ENCODE data around the gene KLF6.
A peak's percentile ranks its signal among the peaks of the same experiment; 100 is the strongest.

The KLF6 gene

GRCh38 chr10:3774814-3775695 is 10.0 kb downstream of the KLF6 start:
- Histone ChIP-seq H3K27me3 (ENCODE audit: control insufficient read depth in 2 of 2, insufficient read depth in 2 of 2, low read length in 2 of 2) (no peaks in the 10 kb centered on the region), H3K27ac (ENCODE audit: low read depth in 2 of 2, low read length in 2 of 2) (peak overlapping the region; percentile 71 to 74), H3K4me3 (ENCODE audit: low read length in 2 of 2) (no peak overlapping the region), H3K9ac (ENCODE audit: low read depth in 1 of 2, low read length in 2 of 2) (peak overlapping the region in 1 of 2 donors; percentile 45), H3K36me3 (ENCODE audit: control insufficient read depth in 2 of 2, insufficient read depth in 2 of 2, low read length in 2 of 2) (peaks cover 40 to 41% of the 10 kb centered on the region in 2 donors), H3K4me1 (ENCODE audit: control insufficient read depth in 2 of 2, insufficient read depth in 2 of 2, low read length in 2 of 2) (peaks cover 31 to 47% of the 10 kb centered on the region in 2 donors), H3K9me3 (ENCODE audit: control insufficient read depth in 2 of 2, low read length in 2 of 2) (no peaks in the 10 kb centered on the region)

DNA sequence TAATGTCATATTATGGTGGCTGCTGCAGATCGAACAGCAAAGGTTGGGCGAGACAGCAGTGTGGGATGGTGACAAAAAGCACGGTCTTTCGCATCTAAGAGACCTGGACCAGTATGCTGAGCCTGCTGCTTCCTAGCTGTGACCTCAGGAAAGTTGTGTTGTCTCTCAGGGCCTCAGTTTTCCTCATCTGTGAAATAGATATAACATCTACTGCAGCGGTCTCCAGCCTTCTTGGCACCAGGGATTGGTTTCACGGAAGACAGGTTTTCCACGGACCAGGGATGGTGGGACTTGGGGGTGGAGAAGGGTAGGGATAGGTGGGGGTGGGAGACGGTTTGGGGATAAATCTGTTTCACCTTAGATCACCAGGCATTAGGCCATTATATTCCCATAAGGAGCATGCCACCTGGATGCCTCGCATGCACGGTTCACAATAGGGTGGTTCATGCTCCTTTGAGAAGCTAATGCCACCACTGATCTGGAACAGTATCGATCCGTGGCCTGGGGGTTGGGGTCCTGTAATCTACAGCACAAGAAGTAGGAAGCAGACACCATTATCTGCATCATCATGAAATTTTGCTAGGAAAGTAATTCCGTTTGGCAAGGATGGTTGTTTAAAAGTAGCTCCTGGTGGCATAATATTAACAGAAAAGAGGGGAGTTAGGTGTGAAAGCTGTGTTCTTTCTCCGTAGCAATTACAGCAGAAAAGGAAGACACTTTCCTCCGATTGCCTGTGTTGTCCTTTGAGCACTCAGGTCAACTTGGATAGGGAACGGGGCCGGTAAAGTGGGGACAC is 10.8 kb downstream of the KLF6 start:
- H3K27ac ChIP-seq (ENCODE audit: low read depth in 2 of 2, low read length in 2 of 2) = peak overlapping the region in 1 of 2 donors; percentile 74
- no peak overlapping the region for H3K9ac ChIP-seq (ENCODE audit: low read depth in 1 of 2, low read length in 2 of 2)
- H3K4me1 ChIP-seq (ENCODE audit: control insufficient read depth in 2 of 2, insufficient read depth in 2 of 2, low read length in 2 of 2) = peaks cover 23 to 39% of the 10 kb centered on the region in 2 donors
- H3K9me3 ChIP-seq (ENCODE audit: control insufficient read depth in 2 of 2, low read length in 2 of 2) = no peaks in the 10 kb centered on the region
- no peaks in the 10 kb centered on the region for H3K27me3 ChIP-seq (ENCODE audit: control insufficient read depth in 2 of 2, insufficient read depth in 2 of 2, low read length in 2 of 2)
- H3K36me3 ChIP-seq (ENCODE audit: control insufficient read depth in 2 of 2, insufficient read depth in 2 of 2, low read length in 2 of 2) = peaks cover 32% of the 10 kb centered on the region in 2 donors
- H3K4me3 ChIP-seq (ENCODE audit: low read length in 2 of 2) = no peak overlapping the region

- Histone ChIP-seq H3K4me3 (ENCODE audit: low read length in 2 of 2) (no peak overlapping the region), H3K4me1 (ENCODE audit: control insufficient read depth in 2 of 2, insufficient read depth in 2 of 2, low read length in 2 of 2) (peaks cover 20 to 32% of the 10 kb centered on the region in 2 donors), H3K9ac (ENCODE audit: low read depth in 1 of 2, low read length in 2 of 2) (no peak overlapping the region), H3K27ac (ENCODE audit: low read depth in 2 of 2, low read length in 2 of 2) (no peak overlapping the region), H3K9me3 (ENCODE audit: control insufficient read depth in 2 of 2, low read length in 2 of 2) (no peaks in the 10 kb centered on the region), H3K27me3 (ENCODE audit: control insufficient read depth in 2 of 2, insufficient read depth in 2 of 2, low read length in 2 of 2) (no peaks in the 10 kb centered on the region), H3K36me3 (ENCODE audit: control insufficient read depth in 2 of 2, insufficient read depth in 2 of 2, low read length in 2 of 2) (peaks cover 25 to 26% of the 10 kb centered on the region in 2 donors)
Observed at GRCh38 chr10:3773460-3774017, 11.5 kb downstream of the KLF6 start.

DNA sequence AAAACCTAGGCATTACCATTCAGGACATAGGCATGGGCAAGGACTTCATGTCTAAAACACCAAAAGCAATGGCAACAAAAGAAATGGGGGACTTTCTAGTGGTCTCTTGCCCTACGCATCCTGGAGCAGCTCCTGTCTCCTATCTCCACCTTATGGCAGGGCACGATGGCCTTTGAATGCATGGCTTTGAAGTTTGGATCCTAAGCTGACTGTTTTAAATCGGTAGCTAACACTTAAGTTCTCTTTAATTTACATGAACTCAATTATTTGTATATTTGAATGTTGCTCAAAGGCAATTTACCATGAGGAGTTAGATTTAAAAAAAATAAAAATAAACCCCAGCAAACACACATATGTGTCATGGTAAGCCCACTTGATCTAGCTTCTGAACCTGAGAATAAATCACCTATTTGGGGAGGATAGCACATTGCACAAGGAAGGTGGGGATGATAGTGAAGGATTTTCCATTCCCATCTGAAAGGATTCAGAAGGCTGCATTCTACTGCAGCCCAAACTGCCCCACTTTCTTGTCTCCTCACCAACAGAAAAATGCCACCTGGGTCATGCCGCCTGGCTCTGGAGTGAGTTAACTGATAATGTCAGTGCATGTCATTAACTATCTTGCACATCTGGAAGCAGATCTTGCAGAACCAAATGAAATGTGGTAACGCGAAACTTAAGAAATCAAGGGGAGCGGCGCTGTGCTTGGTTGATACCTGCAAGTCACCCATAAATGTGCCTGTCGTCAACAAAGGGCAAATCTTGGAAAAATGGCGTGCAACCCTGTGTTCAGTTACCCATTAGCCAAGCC is 12.4 kb downstream of the KLF6 start:
- Histone ChIP-seq H3K27me3 (ENCODE audit: control insufficient read depth in 2 of 2, insufficient read depth in 2 of 2, low read length in 2 of 2) (no peaks in the 10 kb centered on the region), H3K27ac (ENCODE audit: low read depth in 2 of 2, low read length in 2 of 2) (no peak overlapping the region), H3K36me3 (ENCODE audit: control insufficient read depth in 2 of 2, insufficient read depth in 2 of 2, low read length in 2 of 2) (peaks cover 16 to 17% of the 10 kb centered on the region in 2 donors), H3K9me3 (ENCODE audit: control insufficient read depth in 2 of 2, low read length in 2 of 2) (no peaks in the 10 kb centered on the region), H3K4me3 (ENCODE audit: low read length in 2 of 2) (no peak overlapping the region), H3K9ac (ENCODE audit: low read depth in 1 of 2, low read length in 2 of 2) (no peak overlapping the region), H3K4me1 (ENCODE audit: control insufficient read depth in 2 of 2, insufficient read depth in 2 of 2, low read length in 2 of 2) (peaks cover 20 to 22% of the 10 kb centered on the region in 2 donors)

DNA sequence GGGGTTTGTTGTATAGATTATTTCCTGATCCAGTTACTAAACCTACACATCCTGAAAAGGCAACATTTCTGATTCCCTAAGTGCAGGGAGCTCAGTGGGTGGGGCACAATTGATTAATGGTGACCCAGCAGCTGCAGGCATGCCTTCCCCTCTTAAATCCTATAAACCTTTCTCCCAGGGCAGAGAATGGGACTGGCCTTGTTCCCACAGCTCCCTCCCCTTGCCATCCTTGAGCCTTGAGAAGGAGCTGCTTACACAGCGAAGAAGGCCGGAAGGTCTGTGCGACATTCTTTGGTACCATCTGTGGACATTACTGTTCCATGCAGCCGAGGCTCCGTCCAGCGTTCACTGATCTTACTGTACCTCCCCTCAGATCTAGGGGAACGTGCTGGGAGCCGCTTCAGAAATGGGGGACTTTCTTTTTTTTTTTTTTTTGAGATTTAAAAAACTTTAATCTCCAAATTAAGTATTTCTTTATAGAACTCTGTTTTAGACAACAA is 14.3 kb downstream of the KLF6 start:
- Histone ChIP-seq H3K4me3 (ENCODE audit: low read length in 2 of 2) (no peak overlapping the region), H3K27ac (ENCODE audit: low read depth in 2 of 2, low read length in 2 of 2) (no peak overlapping the region), H3K36me3 (ENCODE audit: control insufficient read depth in 2 of 2, insufficient read depth in 2 of 2, low read length in 2 of 2) (peaks cover 6% of the 10 kb centered on the region in 2 donors), H3K4me1 (ENCODE audit: control insufficient read depth in 2 of 2, insufficient read depth in 2 of 2, low read length in 2 of 2) (peaks cover 5 to 8% of the 10 kb centered on the region in 2 donors), H3K9ac (ENCODE audit: low read depth in 1 of 2, low read length in 2 of 2) (no peak overlapping the region), H3K27me3 (ENCODE audit: control insufficient read depth in 2 of 2, insufficient read depth in 2 of 2, low read length in 2 of 2) (no peaks in the 10 kb centered on the region), H3K9me3 (ENCODE audit: control insufficient read depth in 2 of 2, low read length in 2 of 2) (no peaks in the 10 kb centered on the region)

DNA sequence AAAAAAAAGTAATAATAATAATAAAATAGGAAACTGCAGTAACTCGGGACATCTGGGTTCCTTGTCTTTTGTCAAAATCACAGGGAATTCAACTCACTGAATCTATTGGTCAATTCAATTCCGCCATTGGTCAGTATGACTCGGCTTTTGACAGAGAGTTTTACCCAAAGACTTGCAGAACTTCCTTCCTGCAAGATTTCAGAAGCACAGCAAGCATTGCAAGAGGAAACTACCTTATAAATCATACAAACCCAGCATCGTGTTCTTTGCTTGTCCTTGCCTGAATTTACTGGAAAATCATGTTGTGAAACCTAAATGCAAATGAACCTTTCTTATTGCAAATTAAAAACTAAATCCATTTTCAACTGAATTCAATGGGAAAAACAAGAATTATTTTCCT is 15.5 kb downstream of the KLF6 start:
- H3K9me3 ChIP-seq (ENCODE audit: control insufficient read depth in 2 of 2, low read length in 2 of 2) = no peaks in the 10 kb centered on the region
- peaks cover 0 to 2% of the 10 kb centered on the region in 2 donors for H3K36me3 ChIP-seq (ENCODE audit: control insufficient read depth in 2 of 2, insufficient read depth in 2 of 2, low read length in 2 of 2)
- no peaks in the 10 kb centered on the region for H3K27me3 ChIP-seq (ENCODE audit: control insufficient read depth in 2 of 2, insufficient read depth in 2 of 2, low read length in 2 of 2)
- H3K4me3 ChIP-seq (ENCODE audit: low read length in 2 of 2) = no peak overlapping the region
- H3K27ac ChIP-seq (ENCODE audit: low read depth in 2 of 2, low read length in 2 of 2) = no peak overlapping the region
- peaks cover 6 to 7% of the 10 kb centered on the region in 2 donors for H3K4me1 ChIP-seq (ENCODE audit: control insufficient read depth in 2 of 2, insufficient read depth in 2 of 2, low read length in 2 of 2)
- H3K9ac ChIP-seq (ENCODE audit: low read depth in 1 of 2, low read length in 2 of 2) = no peak overlapping the region

DNA sequence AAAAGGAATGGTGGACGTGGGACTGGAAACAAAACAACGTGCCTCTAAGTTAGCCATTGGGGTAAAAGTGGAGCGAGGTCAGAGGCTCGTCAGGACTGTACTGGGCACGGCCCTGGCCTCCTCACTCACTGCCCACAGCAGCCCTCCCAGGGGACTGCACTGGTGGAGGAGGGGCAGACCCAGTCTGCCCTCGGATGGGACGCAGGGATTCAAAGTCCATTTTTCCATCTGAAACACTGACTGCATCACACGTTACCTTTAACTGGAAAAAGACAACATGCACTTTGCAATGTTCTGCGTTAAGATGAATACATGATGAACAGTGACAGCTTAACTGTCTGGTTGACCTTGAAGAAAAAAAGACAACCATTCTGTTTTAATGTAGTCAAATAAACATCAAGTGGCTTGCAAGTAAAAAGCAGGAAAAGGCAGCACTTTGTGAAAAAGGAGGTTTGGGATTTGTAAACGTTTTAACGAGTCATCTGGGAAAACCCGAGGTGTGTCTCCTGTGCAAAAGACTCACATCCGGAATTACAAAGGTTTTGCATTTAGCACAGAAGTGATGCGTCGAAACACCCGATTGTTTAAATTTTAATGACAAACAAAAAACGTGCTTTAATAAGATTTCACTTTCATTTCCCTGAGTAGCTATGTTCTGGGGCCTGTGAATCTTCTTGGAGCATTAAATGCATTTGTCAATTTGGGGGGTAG is 18.8 kb downstream of the KLF6 start:
- Histone ChIP-seq H3K4me1 (ENCODE audit: control insufficient read depth in 2 of 2, insufficient read depth in 2 of 2, low read length in 2 of 2) (peaks cover 8 to 16% of the 10 kb centered on the region in 2 donors), H3K4me3 (ENCODE audit: low read length in 2 of 2) (no peak overlapping the region), H3K9me3 (ENCODE audit: control insufficient read depth in 2 of 2, low read length in 2 of 2) (no peaks in the 10 kb centered on the region), H3K9ac (ENCODE audit: low read depth in 1 of 2, low read length in 2 of 2) (no peak overlapping the region), H3K27me3 (ENCODE audit: control insufficient read depth in 2 of 2, insufficient read depth in 2 of 2, low read length in 2 of 2) (no peaks in the 10 kb centered on the region), H3K27ac (ENCODE audit: low read depth in 2 of 2, low read length in 2 of 2) (no peak overlapping the region), H3K36me3 (ENCODE audit: control insufficient read depth in 2 of 2, insufficient read depth in 2 of 2, low read length in 2 of 2) (no peaks in the 10 kb centered on the region)

- peak overlapping the region in 1 of 2 donors; percentile 13 for H3K27ac ChIP-seq (ENCODE audit: low read depth in 2 of 2, low read length in 2 of 2)
- H3K9ac ChIP-seq (ENCODE audit: low read depth in 1 of 2, low read length in 2 of 2) = peak overlapping the region in 1 of 2 donors; percentile 34
- H3K4me1 ChIP-seq (ENCODE audit: control insufficient read depth in 2 of 2, insufficient read depth in 2 of 2, low read length in 2 of 2) = peaks cover 8 to 16% of the 10 kb centered on the region in 2 donors
- H3K36me3 ChIP-seq (ENCODE audit: control insufficient read depth in 2 of 2, insufficient read depth in 2 of 2, low read length in 2 of 2) = no peaks in the 10 kb centered on the region
- no peaks in the 10 kb centered on the region for H3K27me3 ChIP-seq (ENCODE audit: control insufficient read depth in 2 of 2, insufficient read depth in 2 of 2, low read length in 2 of 2)
- no peak overlapping the region for H3K4me3 ChIP-seq (ENCODE audit: low read length in 2 of 2)
- H3K9me3 ChIP-seq (ENCODE audit: control insufficient read depth in 2 of 2, low read length in 2 of 2) = no peaks in the 10 kb centered on the region
Observed at GRCh38 chr10:3765146-3765545, 19.9 kb downstream of the KLF6 start.

- Histone ChIP-seq H3K4me3 (ENCODE audit: low read length in 2 of 2) (peak overlapping the region in 1 of 2 donors; percentile 16), H3K27ac (ENCODE audit: low read depth in 2 of 2, low read length in 2 of 2) (peak overlapping the region in 1 of 2 donors; percentile 13), H3K36me3 (ENCODE audit: control insufficient read depth in 2 of 2, insufficient read depth in 2 of 2, low read length in 2 of 2) (no peaks in the 10 kb centered on the region), H3K9me3 (ENCODE audit: control insufficient read depth in 2 of 2, low read length in 2 of 2) (no peaks in the 10 kb centered on the region), H3K27me3 (ENCODE audit: control insufficient read depth in 2 of 2, insufficient read depth in 2 of 2, low read length in 2 of 2) (no peaks in the 10 kb centered on the region), H3K4me1 (ENCODE audit: control insufficient read depth in 2 of 2, insufficient read depth in 2 of 2, low read length in 2 of 2) (peaks cover 8 to 16% of the 10 kb centered on the region in 2 donors), H3K9ac (ENCODE audit: low read depth in 1 of 2, low read length in 2 of 2) (peak overlapping the region in 1 of 2 donors; percentile 34)
Observed at GRCh38 chr10:3764626-3765112, 20.3 kb downstream of the KLF6 start.
